OCI-LY1 (cell line): ENCODE measurements around the gene LHFPL2.

Experiments
- EZH2 ChIP-seq: fragments of 200-600 bp; sonication (generic), shearing (Covaris generic); IDR thresholded peaks from 2 replicates; pipeline ENCODE4 v1.8.0; 2017; ENCODE audit warnings: borderline replicate concordance, mixed run types, mild to moderate bottlenecking, antibody characterized with exemption, low read length, moderate library complexity, mixed read lengths
- TF ChIP-seq, protein P1 (sequence below): fragments of 200-600 bp; sonication (generic), shearing (Covaris generic); IDR thresholded peaks from 2 replicates; pipeline ENCODE4 v1.5.1; 2017; ENCODE audit warnings: mild to moderate bottlenecking, antibody characterized with exemption, low read length, moderate library complexity, mixed read lengths

DNA sequence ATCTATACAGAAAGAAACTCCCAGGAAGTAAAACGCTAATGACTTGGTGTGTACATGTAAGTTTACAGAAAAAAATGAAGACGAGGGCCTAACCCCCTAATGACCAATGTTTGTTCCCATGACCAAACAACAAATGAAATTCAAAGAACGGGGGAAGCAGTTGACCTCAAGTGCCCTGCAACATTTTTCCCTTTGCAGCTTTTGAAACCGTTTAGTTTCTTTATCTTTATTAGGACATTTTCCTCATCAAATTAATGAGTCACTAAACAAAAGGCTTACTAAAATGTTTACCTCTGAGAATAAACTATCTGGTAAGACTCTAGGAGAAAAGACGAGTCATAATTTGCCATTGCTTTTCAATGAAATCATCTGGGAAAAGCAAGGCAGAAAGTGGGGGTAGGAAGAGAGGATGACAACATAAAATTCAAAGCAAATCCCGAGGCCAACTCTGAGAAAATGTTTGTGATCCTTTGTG, 57.4 kb downstream of the LHFPL2 start:
- no peak for TF ChIP-seq EZH2
- TF ChIP-seq, protein P1, sequence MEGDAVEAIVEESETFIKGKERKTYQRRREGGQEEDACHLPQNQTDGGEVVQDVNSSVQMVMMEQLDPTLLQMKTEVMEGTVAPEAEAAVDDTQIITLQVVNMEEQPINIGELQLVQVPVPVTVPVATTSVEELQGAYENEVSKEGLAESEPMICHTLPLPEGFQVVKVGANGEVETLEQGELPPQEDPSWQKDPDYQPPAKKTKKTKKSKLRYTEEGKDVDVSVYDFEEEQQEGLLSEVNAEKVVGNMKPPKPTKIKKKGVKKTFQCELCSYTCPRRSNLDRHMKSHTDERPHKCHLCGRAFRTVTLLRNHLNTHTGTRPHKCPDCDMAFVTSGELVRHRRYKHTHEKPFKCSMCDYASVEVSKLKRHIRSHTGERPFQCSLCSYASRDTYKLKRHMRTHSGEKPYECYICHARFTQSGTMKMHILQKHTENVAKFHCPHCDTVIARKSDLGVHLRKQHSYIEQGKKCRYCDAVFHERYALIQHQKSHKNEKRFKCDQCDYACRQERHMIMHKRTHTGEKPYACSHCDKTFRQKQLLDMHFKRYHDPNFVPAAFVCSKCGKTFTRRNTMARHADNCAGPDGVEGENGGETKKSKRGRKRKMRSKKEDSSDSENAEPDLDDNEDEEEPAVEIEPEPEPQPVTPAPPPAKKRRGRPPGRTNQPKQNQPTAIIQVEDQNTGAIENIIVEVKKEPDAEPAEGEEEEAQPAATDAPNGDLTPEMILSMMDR: no peak
